Body of pancreas (tissue), 4 donors: Measurements from ENCODE around the gene PARK7. TPM values are rescaled to one million over a fixed set of nuclear protein-coding genes. Genes with fewer than 3 reads are reported as not detected.

Experiments used
- ATAC-seq: fragments of 150-250 bp; one replicate; pipeline ENCODE4 v1.9.1; 2016
- DNase-seq, 4 donors: peaks; one replicate each; pipeline ENCODE4 v3.0.0-alpha.2; 2019
- H3K27ac ChIP-seq, 4 donors: fragments of 200-600 bp; sonication (generic); 1 replicate in 3 of 4; 2 replicates in 1 of 4; pipeline versions ENCODE4 v1.5.1 to v1.6.1; 2016 to 2019; ENCODE audit warnings: mild to moderate bottlenecking in 1 of 4, mixed read lengths in 1 of 4, moderate library complexity in 1 of 4
- H3K27me3 ChIP-seq, 2 donors: fragments of 200-600 bp; sonication (generic); one replicate each; pipeline ENCODE4 v1.6.0; 2016; ENCODE audit warnings: mild to moderate bottlenecking in 1 of 2
- H3K36me3 ChIP-seq, 2 donors: fragments of 200-600 bp; sonication (generic); replicated peaks in 1 of 2; 2 replicates each; pipeline ENCODE4 v1.5.1; 2016; ENCODE audit warnings: low read depth in 2 of 2; ENCODE audit not compliant: insufficient read depth in 1 of 2
- H3K4me1 ChIP-seq: fragments of 200-600 bp; sonication (generic); one replicate; pipeline ENCODE4 v1.6.0; 2016
- H3K4me3 ChIP-seq, 2 donors: fragments of 200-600 bp; sonication (generic); 1 replicate in 1 of 2; 2 replicates in 1 of 2; pipeline ENCODE4 v1.5.1; 2016 to 2019
- H3K9me3 ChIP-seq, 3 donors: fragments of 200-600 bp; sonication (generic); 1 replicate in 2 of 3; 2 replicates in 1 of 3; pipeline ENCODE4 v1.5.1; 2016
- POLR2A ChIP-seq, 3 donors: fragments of 450-650 bp; IDR thresholded peaks; one replicate each; pipeline ENCODE4 v1.6.1; 2016; ENCODE audit warnings: antibody characterized with exemption in 3 of 3, mild to moderate bottlenecking in 2 of 3
- WGBS, 2 donors: methylation state at CpG; one replicate each; pipeline ENCODE4 v1.1.5; 2017; 5-methylcytosine and 5-hydroxymethylcytosine counted together
- intact Hi-C: fragments of 100-400 bp; cut with DNase I; formaldehyde crosslinking; loops from one replicate; pipeline ENCODE4 v1.15.1; 2023
- small RNA-seq: library from RNA; depleted of rRNA; stranded (forward); fragments of <200 nt; gene quantifications from one replicate; pipeline ENCODE3, GENCODE V24; 2016
- total RNA-seq, 2 donors: library from RNA; depleted of rRNA; stranded (reverse); fragments of >200 nt; gene quantifications; one replicate each; pipeline ENCODE4 v1.1.0, GENCODE V29; 2016
- TF ChIP-seq, protein P1 (sequence below), 7 experiments: fragments of 450-650 bp in 4 of 7; fragments of 200-600 bp in 3 of 7; sonication (generic) in 3 of 7; IDR thresholded peaks; one replicate each; pipeline ENCODE4 v1.5.1; 2016 to 2019; ENCODE audit warnings: antibody characterized with exemption in 7 of 7

Gene PARK7
- total RNA-seq, 2 donors from 2014 or later = 88.3 to 110 TPM

DNA sequence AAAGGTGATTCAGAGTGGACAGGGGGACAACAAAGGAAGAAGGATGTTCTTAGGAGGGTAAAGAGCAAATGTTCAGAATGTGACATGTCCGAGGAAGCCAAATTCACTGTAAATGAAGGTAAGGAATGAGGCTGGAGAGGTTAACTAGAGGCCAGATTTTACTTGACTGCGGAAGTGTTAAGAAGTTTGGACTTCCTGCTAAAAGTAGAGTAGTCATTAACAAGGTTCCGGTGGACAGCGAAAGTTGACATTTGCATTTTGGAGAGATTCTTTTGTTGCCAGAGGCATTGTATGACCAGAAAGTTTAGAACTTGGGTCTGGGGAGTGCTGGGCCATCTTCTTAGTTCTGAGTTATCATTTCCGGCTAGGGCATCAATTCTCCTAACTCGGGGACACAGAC, 71.8 kb downstream of the PARK7 start:
- no peak overlapping the region for H3K4me3 ChIP-seq
- H3K27me3 ChIP-seq = no peaks in the 10 kb centered on the region
- no peaks in the 10 kb centered on the region for H3K9me3 ChIP-seq
- peaks cover 24% of the 10 kb centered on the region for H3K4me1 ChIP-seq
- DNase-seq (no peak), ATAC-seq (no peak)
- TF ChIP-seq POLR2A (IDR thresholded peaks at IDR 0.05) = no peak
- TF ChIP-seq, protein P1, sequence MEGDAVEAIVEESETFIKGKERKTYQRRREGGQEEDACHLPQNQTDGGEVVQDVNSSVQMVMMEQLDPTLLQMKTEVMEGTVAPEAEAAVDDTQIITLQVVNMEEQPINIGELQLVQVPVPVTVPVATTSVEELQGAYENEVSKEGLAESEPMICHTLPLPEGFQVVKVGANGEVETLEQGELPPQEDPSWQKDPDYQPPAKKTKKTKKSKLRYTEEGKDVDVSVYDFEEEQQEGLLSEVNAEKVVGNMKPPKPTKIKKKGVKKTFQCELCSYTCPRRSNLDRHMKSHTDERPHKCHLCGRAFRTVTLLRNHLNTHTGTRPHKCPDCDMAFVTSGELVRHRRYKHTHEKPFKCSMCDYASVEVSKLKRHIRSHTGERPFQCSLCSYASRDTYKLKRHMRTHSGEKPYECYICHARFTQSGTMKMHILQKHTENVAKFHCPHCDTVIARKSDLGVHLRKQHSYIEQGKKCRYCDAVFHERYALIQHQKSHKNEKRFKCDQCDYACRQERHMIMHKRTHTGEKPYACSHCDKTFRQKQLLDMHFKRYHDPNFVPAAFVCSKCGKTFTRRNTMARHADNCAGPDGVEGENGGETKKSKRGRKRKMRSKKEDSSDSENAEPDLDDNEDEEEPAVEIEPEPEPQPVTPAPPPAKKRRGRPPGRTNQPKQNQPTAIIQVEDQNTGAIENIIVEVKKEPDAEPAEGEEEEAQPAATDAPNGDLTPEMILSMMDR (IDR thresholded peaks at IDR 0.05) = no peak
- 88% methylated on average over 6 of the region's 6 CpGs for WGBS, 2 donors
- intact Hi-C loops = loop anchor here (10.0 kb wide), 1 partner anchor 161 kb away; no protein-coding TSS in a partner anchor
- no peaks in the 10 kb centered on the region for H3K36me3 ChIP-seq
- no peak overlapping the region for H3K27ac ChIP-seq

Small RNA genes within 50 kb of the gene (small RNA-seq; reads per million reads assigned to genes)
- not detected for gene RF00019

Other genes with a start within 250 kb of the PARK7 start
- 10 to 100 TPM; 28.0 to 43.3 TPM for gene VAMP3, start 190.4 kb upstream of the PARK7 start, total RNA-seq
- gene PER3, start 177.4 kb upstream of the PARK7 start, total RNA-seq = 10 to 100 TPM; 10.4 to 11.9 TPM
- gene UTS2, start 108.6 kb upstream of the PARK7 start, total RNA-seq = not detected
- gene TNFRSF9, start 20.9 kb upstream of the PARK7 start, total RNA-seq = under 1 TPM in 1 of 2 donors, not detected in 1; under 0.01 TPM
- 100 to 1,000 TPM; 127 to 273 TPM for gene ERRFI1, start 64.6 kb downstream of the PARK7 start, total RNA-seq